HK-2 (cell line): ENCODE results near the gene IFNA5.
A peak's percentile ranks its signal among the peaks of the same experiment; 100 is the strongest.

ENCODE experiments used
- DNase-seq: peaks from one replicate; pipeline ENCODE4 v3.0.0-alpha.2; 2018; ENCODE audit not compliant: unreplicated experiment

Gene IFNA5

DNA sequence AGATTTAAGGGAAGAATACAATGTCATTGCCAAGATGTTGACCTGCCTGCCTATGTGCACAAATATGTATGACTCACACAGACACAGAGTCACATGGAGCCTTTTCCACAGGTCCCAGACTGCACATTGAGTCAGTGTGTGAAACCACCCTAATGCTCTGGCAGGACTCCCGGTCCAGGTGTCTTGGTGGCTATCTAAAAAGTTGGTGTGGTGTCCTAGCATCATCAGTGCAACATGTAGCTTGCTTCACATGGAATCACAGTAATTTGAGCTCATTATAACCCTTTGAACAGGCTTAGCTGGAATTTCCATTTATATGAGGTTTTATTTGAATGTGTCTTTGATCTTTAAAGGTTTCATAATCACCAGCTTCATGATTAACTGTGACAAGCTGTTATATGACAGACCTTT is 10.7 kb downstream of the IFNA5 start:
- peak; percentile 35 for DNase-seq

DNA sequence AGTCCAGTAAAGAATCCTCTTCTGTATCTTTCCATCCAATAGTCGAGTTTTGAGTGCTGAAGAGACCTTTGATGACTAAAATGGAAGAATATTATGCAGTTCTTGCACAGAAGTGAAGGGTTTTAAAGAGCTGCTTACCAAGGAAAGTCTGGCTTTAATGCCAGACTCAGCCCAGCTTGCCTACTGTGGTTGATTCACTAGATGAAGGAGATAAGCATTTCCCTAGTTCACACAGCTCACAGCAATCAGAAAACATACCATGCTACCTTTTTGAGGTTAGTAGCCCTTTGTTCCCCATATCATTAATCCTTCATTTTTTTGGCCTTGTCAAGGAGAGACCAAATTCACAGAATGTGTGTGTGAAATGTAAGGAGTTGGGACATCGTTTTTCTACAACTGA is 15.3 kb downstream of the IFNA5 start:
- no peak for DNase-seq

DNA sequence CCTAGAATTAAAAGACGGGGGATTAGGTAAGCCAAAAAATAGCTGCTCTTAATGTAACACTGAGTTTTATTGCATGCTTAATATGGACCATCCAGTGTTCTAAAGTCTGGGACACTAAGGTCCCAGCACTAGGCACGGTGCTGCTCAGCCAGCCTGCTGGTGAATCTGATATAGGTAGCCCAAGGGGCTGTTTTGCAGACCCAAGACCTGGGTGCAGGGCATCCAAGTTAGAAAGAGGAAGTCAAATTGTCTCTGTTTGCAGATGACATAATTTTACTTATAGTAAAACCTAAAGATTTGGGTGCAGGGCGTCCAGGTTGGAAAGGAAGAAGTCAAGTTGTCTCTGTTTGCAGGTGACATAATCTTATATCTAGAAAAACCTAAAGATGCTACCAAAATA is 17.8 kb downstream of the IFNA5 start:
- DNase-seq, result no peak

DNA sequence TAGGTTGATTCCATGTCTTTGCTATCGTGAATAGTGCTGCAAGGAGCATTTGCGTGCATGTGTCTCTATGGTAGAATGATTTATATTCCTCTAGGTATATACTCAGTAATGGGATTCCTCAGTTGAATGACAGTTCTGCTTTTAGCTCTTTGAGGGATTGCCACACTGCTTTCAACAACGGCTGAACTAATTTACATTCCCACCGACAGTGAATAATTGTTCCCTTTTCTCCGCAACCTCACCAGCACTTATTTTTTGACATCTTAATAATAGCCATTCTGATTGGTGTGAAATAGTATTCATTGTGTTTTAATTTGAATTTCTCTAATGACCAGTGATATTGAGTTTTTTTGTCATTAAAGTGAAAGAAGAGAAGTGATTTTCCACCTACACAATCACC is 18.5 kb downstream of the IFNA5 start:
- no peak for DNase-seq

DNA sequence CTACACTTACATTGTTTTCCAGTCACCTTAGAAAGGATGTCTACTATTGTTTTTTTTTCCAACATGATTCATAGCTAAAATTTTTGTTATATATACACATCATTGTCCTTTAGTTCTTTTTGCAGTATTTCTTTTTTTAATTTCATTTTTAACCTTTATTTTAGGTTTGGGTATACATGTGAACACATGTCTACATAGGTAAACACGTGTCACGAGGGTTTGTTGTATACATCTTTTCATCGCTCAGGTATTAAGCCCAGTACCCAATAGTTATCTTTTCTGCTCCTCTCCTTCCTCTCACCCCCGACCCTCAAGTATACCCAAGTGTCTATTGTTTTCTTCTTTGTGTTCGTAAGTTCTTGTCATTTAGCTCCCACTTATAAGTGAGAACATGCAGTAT is 19.0 kb downstream of the IFNA5 start:
- DNase-seq, result no peak

DNA sequence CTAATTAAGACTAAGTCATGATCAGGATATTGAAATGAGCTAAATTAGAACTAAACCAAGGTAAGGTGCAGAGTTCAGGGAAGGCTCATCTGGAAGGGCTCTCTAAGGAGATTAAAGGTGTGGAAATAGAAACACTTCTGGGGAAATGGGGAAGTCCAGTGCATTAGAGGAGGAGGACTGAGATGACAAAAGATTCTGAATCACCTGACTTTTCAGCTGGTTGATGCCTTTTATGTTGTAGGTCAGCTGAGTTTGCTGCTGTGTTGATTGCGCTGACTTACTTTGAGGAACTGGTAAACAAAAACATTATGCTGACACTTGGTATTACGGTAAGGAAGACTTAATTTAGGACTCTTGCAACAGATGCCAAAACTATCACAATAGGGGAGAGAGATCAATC is 23.8 kb downstream of the IFNA5 start:
- DNase-seq, result no peak

DNA sequence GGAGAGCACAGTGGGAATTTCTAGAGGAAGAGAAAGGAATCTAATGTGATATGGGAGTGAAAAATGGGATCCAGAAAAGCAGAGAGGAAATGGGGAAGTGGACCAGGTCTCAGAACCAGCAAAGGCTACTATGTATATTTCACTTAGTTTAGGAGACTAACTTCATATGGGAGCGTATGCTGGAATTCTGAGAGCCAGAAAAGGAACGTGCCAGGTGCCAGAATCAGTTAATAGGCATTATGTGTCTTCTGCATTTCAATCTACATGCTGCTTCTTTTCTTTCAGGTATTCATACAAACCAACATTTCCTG is 36.8 kb downstream of the IFNA5 start:
- no peak for DNase-seq

DNA sequence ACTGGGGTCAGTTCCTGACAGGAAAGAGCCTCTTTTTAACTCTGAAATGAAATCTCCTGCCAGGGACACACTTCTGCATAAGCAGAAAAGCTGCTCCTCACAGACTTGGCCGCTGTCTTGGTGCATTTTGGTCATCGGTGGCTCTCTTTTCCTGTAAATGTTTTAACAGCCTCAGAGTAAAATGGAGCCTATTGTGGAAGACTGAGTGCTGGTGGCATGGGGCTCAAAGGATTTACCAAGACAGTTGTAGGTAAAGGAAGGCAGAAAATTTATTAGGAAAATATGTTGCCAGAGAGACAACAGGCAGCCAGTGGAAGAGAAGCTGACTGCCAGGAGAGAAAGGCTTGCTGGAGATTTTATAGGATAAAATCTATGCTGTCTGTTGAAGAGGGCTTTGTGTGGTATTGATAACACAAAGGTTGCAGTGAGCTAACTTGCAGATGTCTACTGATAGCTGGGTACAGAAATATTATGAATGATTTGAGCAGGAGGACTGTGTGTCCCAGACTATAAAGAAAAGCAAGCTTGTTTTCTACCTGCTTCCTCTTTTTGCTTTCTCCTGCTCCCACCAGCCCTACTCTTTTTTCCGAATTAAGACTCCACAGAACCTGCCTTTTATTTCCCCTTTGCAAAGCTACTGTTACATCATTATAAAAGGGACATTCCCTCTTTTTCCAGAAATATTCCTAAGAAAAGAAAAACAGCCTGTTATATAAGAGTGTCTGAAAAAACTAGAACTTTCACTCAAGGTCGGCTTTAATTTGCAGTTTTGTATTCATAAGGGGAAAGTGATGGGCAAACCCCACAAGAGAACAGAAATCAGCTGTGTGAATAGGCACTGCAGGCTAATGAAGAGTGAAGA is 37.4 kb downstream of the IFNA5 start:
- DNase-seq, result no peak

DNA sequence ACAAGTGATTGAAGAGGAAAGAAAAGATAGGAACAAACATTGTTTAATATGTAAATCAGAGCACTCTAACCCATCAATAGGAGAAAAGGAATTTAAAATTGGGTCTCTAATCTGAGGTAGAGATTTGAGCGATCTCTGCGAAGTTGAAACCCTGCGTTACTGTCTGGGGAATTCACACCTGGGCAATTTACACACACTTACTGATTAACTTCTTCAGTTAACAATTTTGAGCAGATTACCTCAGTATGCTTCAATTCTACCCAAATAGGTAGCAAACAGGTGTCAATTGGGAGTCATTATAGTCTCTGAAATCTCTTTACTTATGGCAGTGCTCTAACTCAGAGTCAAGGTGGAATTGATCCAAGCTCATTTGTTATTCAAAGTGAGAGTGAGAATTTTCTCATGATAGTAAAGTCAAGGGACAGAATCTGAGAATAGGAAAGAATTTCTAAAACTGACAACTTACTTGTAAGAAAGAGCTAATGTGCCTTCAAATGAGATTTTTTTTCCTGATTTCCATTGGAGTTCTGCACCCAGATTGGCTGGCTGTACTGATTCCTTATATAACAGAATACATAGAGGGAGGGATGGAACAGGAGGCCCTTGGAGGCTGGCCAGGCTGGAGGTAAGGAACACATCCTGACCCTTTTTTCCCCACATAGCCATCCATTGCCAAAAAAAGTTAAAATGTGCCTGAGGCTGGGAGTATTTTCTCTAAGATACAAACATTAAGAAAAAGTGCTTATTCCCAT is 38.2 kb downstream of the IFNA5 start:
- DNase-seq, result no peak

DNA sequence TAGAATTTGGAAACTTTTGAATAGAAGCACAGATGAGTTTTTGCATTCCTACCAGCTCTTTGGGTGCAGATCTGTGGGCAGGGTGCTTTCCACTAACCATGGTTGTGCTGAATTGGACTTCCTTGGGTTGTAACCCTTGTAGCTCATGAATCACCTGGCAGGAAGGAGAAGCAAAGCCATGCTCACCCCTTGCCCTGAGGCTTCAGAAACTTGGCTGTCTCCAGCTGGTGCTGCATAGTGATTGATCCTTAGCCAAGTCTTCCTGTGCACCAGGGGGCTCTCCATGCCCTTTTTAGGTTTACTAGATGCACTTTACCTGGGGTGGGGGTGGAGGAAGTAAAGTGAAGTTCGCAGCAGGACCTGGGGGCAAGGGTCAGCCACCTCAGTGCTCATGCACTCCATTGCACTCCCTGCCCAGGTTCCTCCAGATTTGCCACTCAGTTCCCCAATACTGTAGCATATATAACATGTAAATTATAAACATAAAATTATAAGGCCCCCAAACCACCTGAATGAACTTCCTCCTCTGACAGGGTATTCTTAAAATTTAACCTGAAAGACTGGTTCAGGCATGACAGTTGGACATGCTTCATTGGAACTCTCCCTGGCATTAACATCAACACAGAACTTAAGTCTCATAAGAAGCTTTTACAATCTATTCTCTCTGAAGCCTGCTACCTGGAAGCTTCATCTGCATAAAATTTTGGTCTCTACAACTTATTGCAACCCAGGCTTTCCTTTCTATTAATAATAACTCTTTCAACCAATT is 39.5 kb downstream of the IFNA5 start:
- no peak for DNase-seq

DNA sequence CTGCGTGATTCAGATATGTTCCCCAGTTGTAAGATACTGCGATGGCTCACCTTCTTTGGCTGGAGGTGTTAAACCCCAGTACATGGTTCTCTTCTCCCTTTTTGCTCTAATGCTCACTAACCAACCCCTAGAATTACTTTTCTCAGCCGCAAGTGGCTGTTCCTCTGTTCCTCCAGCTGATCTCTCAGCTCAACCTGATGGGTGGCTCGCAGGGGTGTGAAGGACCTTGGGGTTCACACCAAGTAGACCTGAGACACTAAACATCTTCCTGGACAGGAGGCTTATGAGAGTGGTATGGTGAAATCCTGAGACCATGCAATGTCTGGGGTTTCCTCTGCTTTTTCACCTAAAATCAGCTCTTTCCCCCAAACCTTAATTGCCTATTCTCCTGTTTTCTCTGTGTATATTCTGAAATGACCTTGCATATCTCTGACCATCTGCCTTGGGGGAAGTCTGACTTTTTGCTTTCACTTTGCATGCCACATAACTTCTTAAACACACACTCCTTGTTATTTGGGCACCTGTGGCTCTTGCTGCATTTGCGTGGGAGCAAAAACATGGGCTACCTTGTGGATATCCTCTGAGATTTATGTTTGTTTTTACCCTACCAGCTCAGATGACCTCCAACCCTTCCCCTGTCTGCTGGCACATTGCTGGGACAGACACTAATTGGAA is 49.4 kb downstream of the IFNA5 start:
- DNase-seq, result no peak
